ENCODE data around the gene RAB20. TPM values are rescaled to one million over a fixed set of nuclear protein-coding genes. Genes with fewer than 3 reads are reported as not detected.

The RAB20 gene
- total RNA-seq, 1 donor from 2014 or later, result 10.0 TPM

GRCh38 chr13:110524541-110525257, 36.8 kb downstream of the RAB20 start:
- H3K4me3 Mint-ChIP-seq (ENCODE audit: unreplicated experiment), result peak overlapping the region; percentile 5
- peak overlapping the region; percentile 82 for H3K27ac Mint-ChIP-seq (ENCODE audit: unreplicated experiment)
- H3K4me1 Mint-ChIP-seq (ENCODE audit: unreplicated experiment), result peaks cover 94% of the 10 kb centered on the region
- DNase-seq (ENCODE audit: extremely low spot score, unreplicated experiment), result no peak
- TF ChIP-seq CTCF (IDR thresholded peaks at IDR 0.05), result no peak
- H3K36me3 Mint-ChIP-seq (ENCODE audit: unreplicated experiment), result peaks cover 5% of the 10 kb centered on the region
- H3K9me3 Mint-ChIP-seq (ENCODE audit: unreplicated experiment), result no peaks in the 10 kb centered on the region
- H3K27me3 Mint-ChIP-seq (ENCODE audit: unreplicated experiment), result no peaks in the 10 kb centered on the region

DNA sequence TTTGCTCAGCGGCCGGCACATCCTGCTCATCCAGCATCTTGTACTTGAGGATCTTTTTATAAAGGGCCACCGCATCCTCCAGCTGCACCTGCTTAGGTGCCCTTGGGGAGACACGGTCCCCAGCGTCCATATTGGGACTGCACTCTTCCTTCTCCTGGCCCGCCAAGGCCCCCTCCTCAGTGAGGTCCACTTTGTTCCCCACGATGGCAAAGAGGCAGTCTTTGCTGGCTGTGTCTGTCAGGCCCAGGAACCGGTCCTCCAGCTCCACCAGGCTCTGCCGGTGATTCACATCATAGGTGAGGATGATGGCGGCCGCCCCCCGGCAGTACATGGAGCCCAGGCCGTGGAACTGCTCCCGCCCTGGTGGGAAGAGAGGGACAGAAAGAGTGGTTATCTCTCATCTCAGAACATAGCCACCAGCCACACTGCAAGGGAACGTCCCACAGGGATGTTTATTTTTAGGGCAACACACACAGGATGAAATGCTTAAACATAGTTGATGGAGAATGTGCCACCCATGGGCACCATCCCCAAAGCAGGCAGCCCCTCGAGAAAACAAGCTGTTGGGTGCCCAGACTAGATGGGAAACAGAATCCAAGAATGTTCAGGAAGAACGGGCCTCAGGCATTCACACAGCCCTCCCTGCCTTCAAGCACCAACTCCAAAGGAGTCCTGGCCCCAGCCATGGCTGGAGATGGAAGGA, 37.5 kb downstream of the RAB20 start:
- Mint-ChIP-seq H3K4me1 (ENCODE audit: unreplicated experiment) (peaks cover 90% of the 10 kb centered on the region), H3K36me3 (ENCODE audit: unreplicated experiment) (peaks cover 5% of the 10 kb centered on the region)

DNA sequence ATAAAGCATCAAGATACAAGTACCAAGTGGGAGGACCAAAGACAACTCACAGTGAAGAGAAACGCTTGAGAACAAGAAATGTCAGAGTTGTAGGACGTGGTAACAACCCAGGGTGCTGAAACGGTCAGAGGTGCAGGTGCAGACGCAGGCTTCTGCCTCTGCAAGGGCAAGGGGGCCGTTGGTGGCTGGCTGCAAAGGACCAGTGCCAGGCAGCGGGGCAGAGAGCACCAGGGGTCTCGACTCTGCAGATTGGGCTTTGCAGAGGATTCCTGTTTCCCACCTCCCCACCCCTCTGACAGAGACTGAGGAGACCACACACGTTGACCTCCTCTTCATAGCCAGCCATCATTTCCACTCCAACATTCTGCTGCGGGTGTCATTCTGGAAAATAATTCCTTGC, 38.3 kb downstream of the RAB20 start:
- Mint-ChIP-seq H3K4me3 (ENCODE audit: unreplicated experiment) (no peak overlapping the region), H3K27ac (ENCODE audit: unreplicated experiment) (no peak overlapping the region), H3K27me3 (ENCODE audit: unreplicated experiment) (no peaks in the 10 kb centered on the region), H3K4me1 (ENCODE audit: unreplicated experiment) (peaks cover 82% of the 10 kb centered on the region), H3K36me3 (ENCODE audit: unreplicated experiment) (peaks cover 5% of the 10 kb centered on the region), H3K9me3 (ENCODE audit: unreplicated experiment) (no peaks in the 10 kb centered on the region)
- no peak for DNase-seq (ENCODE audit: extremely low spot score, unreplicated experiment)
- TF ChIP-seq CTCF (IDR thresholded peaks at IDR 0.05), result no peak

More for the DNA sequence above, 37.5 kb downstream of the RAB20 start:
- Mint-ChIP-seq H3K4me3 (ENCODE audit: unreplicated experiment) (no peak overlapping the region), H3K27ac (ENCODE audit: unreplicated experiment) (peak overlapping the region; percentile 82), H3K27me3 (ENCODE audit: unreplicated experiment) (no peaks in the 10 kb centered on the region), H3K9me3 (ENCODE audit: unreplicated experiment) (no peaks in the 10 kb centered on the region)
- DNase-seq (ENCODE audit: extremely low spot score, unreplicated experiment), result no peak
- TF ChIP-seq CTCF (IDR thresholded peaks at IDR 0.05), result no peak

DNA sequence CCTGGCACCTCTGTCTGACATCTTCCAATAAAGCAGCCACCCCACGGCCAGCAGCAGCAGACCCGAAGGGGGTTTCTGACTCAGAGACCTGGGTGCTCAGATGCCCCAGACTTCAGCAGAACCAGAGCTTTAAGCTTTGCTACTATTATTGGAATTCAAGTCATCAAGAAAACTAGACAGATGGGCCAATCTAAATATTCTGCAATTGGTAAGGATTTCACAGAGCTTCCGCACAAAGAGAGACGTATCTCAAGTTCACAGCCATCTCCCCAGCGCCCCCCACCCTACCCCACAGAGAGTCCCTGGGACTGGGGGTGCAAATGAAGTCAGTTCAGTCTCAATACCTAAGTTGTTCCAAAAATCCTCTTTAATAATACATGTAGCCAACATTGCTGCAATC, 38.8 kb downstream of the RAB20 start:
- TF ChIP-seq CTCF (IDR thresholded peaks at IDR 0.05), result no peak
- DNase-seq (ENCODE audit: extremely low spot score, unreplicated experiment), result no peak
- H3K4me3 Mint-ChIP-seq (ENCODE audit: unreplicated experiment), result no peak overlapping the region
- H3K9me3 Mint-ChIP-seq (ENCODE audit: unreplicated experiment), result no peaks in the 10 kb centered on the region
- peaks cover 83% of the 10 kb centered on the region for H3K4me1 Mint-ChIP-seq (ENCODE audit: unreplicated experiment)
- H3K36me3 Mint-ChIP-seq (ENCODE audit: unreplicated experiment), result peaks cover 5% of the 10 kb centered on the region
- H3K27me3 Mint-ChIP-seq (ENCODE audit: unreplicated experiment), result no peaks in the 10 kb centered on the region
- H3K27ac Mint-ChIP-seq (ENCODE audit: unreplicated experiment), result peak overlapping the region; percentile 41

DNA sequence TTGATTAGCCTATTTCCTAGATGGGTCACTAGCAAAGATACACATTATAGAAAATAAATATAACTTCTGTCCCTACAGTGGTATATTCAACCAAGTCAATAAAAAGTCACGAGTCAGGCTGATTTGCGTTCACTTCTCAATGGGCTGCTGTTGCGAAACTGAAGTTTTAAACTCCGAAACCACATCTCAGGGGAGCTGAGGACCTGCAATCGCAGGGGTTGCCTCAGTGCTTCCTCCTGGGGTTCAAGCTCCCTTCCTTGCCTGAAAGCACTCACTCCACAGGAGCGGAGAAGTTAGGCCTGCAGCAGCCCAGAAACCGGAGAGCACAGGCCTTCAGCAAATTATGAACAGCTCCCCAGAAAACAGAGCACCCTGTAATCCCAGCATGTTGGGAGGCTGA, 39.6 kb downstream of the RAB20 start:
- DNase-seq (ENCODE audit: extremely low spot score, unreplicated experiment), result no peak
- Mint-ChIP-seq H3K36me3 (ENCODE audit: unreplicated experiment) (peaks cover 5% of the 10 kb centered on the region), H3K9me3 (ENCODE audit: unreplicated experiment) (no peaks in the 10 kb centered on the region), H3K4me3 (ENCODE audit: unreplicated experiment) (no peak overlapping the region), H3K27me3 (ENCODE audit: unreplicated experiment) (no peaks in the 10 kb centered on the region), H3K27ac (ENCODE audit: unreplicated experiment) (no peak overlapping the region), H3K4me1 (ENCODE audit: unreplicated experiment) (peaks cover 81% of the 10 kb centered on the region)
- no peak for TF ChIP-seq CTCF (IDR thresholded peaks at IDR 0.05)
